Fibroblast of lung (primary cell): ENCODE measurements around the gene FSD2. TPM values are rescaled to one million over a fixed set of nuclear protein-coding genes. Genes with fewer than 3 reads are reported as not detected.

Source experiments
- DNase-seq, 2 donors: peaks; one replicate each; pipeline versions ENCODE4 v3.0.0 to v3.0.0-alpha.2; 2010; ENCODE audit warnings: low read depth in 2 of 2
- H2AFZ ChIP-seq: 2 replicates; pipeline ENCODE4 v1.5.1; 2012; ENCODE audit warnings: low read length, control low read depth, inconsistent platforms
- H3K27ac ChIP-seq: 2 replicates; pipeline ENCODE4 v1.5.1; 2011; ENCODE audit warnings: low read length, control low read depth; ENCODE audit not compliant: insufficient read depth
- H3K27me3 ChIP-seq: 2 replicates; pipeline ENCODE4 v1.5.1; 2011; ENCODE audit warnings: mild to moderate bottlenecking, low read length; ENCODE audit not compliant: control insufficient read depth, insufficient read depth
- H3K36me3 ChIP-seq: 2 replicates; pipeline ENCODE4 v1.5.1; 2011; ENCODE audit warnings: low read length; ENCODE audit not compliant: control insufficient read depth, insufficient read depth
- H3K4me1 ChIP-seq: 2 replicates; pipeline ENCODE4 v1.5.1; 2011; ENCODE audit warnings: low read length; ENCODE audit not compliant: control insufficient read depth, insufficient read depth; ENCODE audit errors: extremely low read depth
- H3K4me2 ChIP-seq: 2 replicates; pipeline ENCODE4 v1.5.1; 2011; ENCODE audit warnings: low read length, control low read depth; ENCODE audit not compliant: insufficient read depth; ENCODE audit errors: extremely low read depth
- H3K4me3 ChIP-seq, 4 experiments: fragments of 200-600 bp in 1 of 4; sonication (generic) in 1 of 4; replicated peaks in 1 of 4; 2 replicates each; pipeline ENCODE4 v1.5.1; 2011 to 2016; ENCODE audit warnings: low read length in 4 of 4, low read depth in 3 of 4, mild to moderate bottlenecking in 3 of 4, control low read depth in 2 of 4, inconsistent platforms in 1 of 4, mixed read lengths in 1 of 4; ENCODE audit not compliant: insufficient read depth in 1 of 4; ENCODE audit errors: control extremely low read depth in 1 of 4
- H3K79me2 ChIP-seq: 2 replicates; pipeline ENCODE4 v1.5.1; 2012; ENCODE audit warnings: mild to moderate bottlenecking, low read length, inconsistent platforms; ENCODE audit not compliant: control insufficient read depth, insufficient read depth
- H3K9ac ChIP-seq: 2 replicates; pipeline ENCODE4 v1.5.1; 2011; ENCODE audit warnings: mild to moderate bottlenecking, low read length, control low read depth; ENCODE audit not compliant: insufficient read depth
- H3K9me3 ChIP-seq: 2 replicates; pipeline ENCODE4 v1.5.1; 2012; ENCODE audit warnings: low read depth, low read length; ENCODE audit not compliant: control insufficient read depth, insufficient read depth
- H4K20me1 ChIP-seq: 2 replicates; pipeline ENCODE4 v1.5.1; 2011; ENCODE audit warnings: low read length; ENCODE audit not compliant: control insufficient read depth, insufficient read depth; ENCODE audit errors: extremely low read depth
- EZH2 ChIP-seq: IDR thresholded peaks from 2 replicates; pipeline ENCODE4 v1.5.1; 2012; ENCODE audit warnings: low read length, control low read depth, mild to moderate bottlenecking; ENCODE audit errors: missing control alignments
- polyA plus RNA-seq, 2 donors: library from polyadenylated mRNA; depleted of rRNA in 1 of 2; stranded (reverse) in 1 of 2; unstranded in 1 of 2; fragments of >200 nt; gene quantifications; 2 replicates each; pipeline ENCODE4 v1.2.1, GENCODE V29; 2011 to 2012; ENCODE audit warnings: missing spikeins in 1 of 2
- total RNA-seq: library from RNA; depleted of rRNA; stranded (reverse); fragments of >200 nt; gene quantifications from 2 replicates; pipeline ENCODE4 v1.2.1, GENCODE V29; 2014
- TF ChIP-seq, protein P1 (sequence below), 2 donors: IDR thresholded peaks in 1 of 2; conservative IDR thresholded peaks in 1 of 2; 1 replicate in 1 of 2; 2 replicates in 1 of 2; pipeline ENCODE4 v1.5.1; 2011 to 2012; ENCODE audit warnings: low read length in 2 of 2, control low read depth in 1 of 2, inconsistent platforms in 1 of 2, low read depth in 1 of 2, mild to moderate bottlenecking in 1 of 2

The FSD2 gene
- total and polyA plus RNA-seq, 2 donors (not counting 1 experiment from before 2014, with no cell fraction given) = not detected

GRCh38 chr15:82810061-82810889, 4.4 kb upstream of the FSD2 start:
- H2AFZ ChIP-seq = peak overlapping the region; percentile 54
- peaks cover 39% of the 10 kb centered on the region for H3K79me2 ChIP-seq
- H3K27me3 ChIP-seq = no peaks in the 10 kb centered on the region
- H3K9ac ChIP-seq = peak overlapping the region; percentile 96
- H4K20me1 ChIP-seq = no peaks in the 10 kb centered on the region
- peak overlapping the region; percentile 93 for H3K27ac ChIP-seq
- peak; percentile 55 to 69 for DNase-seq
- no peaks in the 10 kb centered on the region for H3K4me1 ChIP-seq
- peaks cover 1% of the 10 kb centered on the region for H3K36me3 ChIP-seq
- H3K9me3 ChIP-seq = no peaks in the 10 kb centered on the region
- TF ChIP-seq, protein P1, sequence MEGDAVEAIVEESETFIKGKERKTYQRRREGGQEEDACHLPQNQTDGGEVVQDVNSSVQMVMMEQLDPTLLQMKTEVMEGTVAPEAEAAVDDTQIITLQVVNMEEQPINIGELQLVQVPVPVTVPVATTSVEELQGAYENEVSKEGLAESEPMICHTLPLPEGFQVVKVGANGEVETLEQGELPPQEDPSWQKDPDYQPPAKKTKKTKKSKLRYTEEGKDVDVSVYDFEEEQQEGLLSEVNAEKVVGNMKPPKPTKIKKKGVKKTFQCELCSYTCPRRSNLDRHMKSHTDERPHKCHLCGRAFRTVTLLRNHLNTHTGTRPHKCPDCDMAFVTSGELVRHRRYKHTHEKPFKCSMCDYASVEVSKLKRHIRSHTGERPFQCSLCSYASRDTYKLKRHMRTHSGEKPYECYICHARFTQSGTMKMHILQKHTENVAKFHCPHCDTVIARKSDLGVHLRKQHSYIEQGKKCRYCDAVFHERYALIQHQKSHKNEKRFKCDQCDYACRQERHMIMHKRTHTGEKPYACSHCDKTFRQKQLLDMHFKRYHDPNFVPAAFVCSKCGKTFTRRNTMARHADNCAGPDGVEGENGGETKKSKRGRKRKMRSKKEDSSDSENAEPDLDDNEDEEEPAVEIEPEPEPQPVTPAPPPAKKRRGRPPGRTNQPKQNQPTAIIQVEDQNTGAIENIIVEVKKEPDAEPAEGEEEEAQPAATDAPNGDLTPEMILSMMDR (conservative IDR thresholded peaks at IDR 0.05 in 1 of 2, IDR thresholded peaks at IDR 0.05 in 1 of 2; ENCODE audit: low read depth in 1 of 2, low read length in 2 of 2) = no peak
- no peak for TF ChIP-seq EZH2
- peak overlapping the region; percentile 88 to 98 (median 91) for H3K4me3 ChIP-seq
- peak overlapping the region; percentile 69 for H3K4me2 ChIP-seq

GRCh38 chr15:82809308-82810060, 3.6 kb upstream of the FSD2 start, which contains the start of gene WHAMM:
WHAMM (plus strand) TSS chr15:82809628; CDS start chr15:82809727, 99 bp downstream.
- Histone ChIP-seq H3K36me3 (peaks cover 1% of the 10 kb centered on the region), H3K4me2 (peak within 1 kb of the TSS; percentile 69), H3K27me3 (no peaks in the 10 kb centered on the region), H3K27ac (peak within 1 kb of the TSS; percentile 93), H2AFZ (peak within 1 kb of the TSS; percentile 74), H3K9ac (peak within 1 kb of the TSS; percentile 96), H3K4me1 (no peaks in the 10 kb centered on the region), H3K4me3 (peak within 1 kb of the TSS; percentile 88 to 98 (median 91)), H3K79me2 (peaks cover 37% of the 10 kb centered on the region), H3K9me3 (no peaks in the 10 kb centered on the region), H4K20me1 (no peaks in the 10 kb centered on the region)
- TF ChIP-seq EZH2 = no peak
- TF ChIP-seq, protein P1 (conservative IDR thresholded peaks at IDR 0.05 in 1 of 2, IDR thresholded peaks at IDR 0.05 in 1 of 2; ENCODE audit: low read depth in 1 of 2, low read length in 2 of 2) = no peak
- DNase-seq = peak; percentile 98

DNA sequence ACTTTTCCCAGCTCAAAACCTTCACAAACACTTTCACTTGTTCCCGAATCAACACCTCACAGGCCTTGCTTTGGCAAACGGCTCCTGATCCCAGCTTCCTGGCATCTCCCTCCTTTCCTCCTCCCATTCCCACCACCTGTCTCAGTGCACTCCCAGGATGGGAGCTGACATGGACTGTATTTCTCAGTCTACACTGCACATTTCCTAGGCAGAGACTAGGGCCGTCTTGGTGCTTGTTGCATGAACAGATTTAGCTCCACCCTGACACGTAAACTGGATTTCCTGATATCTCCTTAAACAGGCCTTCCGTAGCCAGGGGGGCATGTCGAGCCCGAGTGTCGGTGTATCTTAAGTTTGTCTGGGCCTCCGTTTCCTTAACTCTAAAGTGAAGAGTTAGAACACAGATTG, 2.8 kb upstream of the FSD2 start:
- Histone ChIP-seq H3K9ac (no peak overlapping the region), H3K27ac (no peak overlapping the region), H2AFZ (no peak overlapping the region), H4K20me1 (no peaks in the 10 kb centered on the region), H3K27me3 (no peaks in the 10 kb centered on the region), H3K9me3 (no peaks in the 10 kb centered on the region), H3K79me2 (peaks cover 33% of the 10 kb centered on the region), H3K4me3 (no peak overlapping the region), H3K4me2 (no peak overlapping the region), H3K36me3 (no peaks in the 10 kb centered on the region), H3K4me1 (no peaks in the 10 kb centered on the region)
- TF ChIP-seq, protein P1 (conservative IDR thresholded peaks at IDR 0.05 in 1 of 2, IDR thresholded peaks at IDR 0.05 in 1 of 2; ENCODE audit: low read depth in 1 of 2, low read length in 2 of 2) = no peak
- TF ChIP-seq EZH2 = no peak
- DNase-seq = no peak
